Medulla oblongata (tissue), 1 donor: ENCODE data around the gene MRFAP1.
"Not testable (repeated sequence)": the region's sequence is repeated elsewhere in the genome, so short reads cannot be mapped to it uniquely, and the experiment has no call there.

ENCODE experiments used
- DNase-seq: peaks from one replicate; pipeline ENCODE4 v3.0.0-alpha.2; 2015; ENCODE audit errors: extremely low spot score

MRFAP1 gene

DNA sequence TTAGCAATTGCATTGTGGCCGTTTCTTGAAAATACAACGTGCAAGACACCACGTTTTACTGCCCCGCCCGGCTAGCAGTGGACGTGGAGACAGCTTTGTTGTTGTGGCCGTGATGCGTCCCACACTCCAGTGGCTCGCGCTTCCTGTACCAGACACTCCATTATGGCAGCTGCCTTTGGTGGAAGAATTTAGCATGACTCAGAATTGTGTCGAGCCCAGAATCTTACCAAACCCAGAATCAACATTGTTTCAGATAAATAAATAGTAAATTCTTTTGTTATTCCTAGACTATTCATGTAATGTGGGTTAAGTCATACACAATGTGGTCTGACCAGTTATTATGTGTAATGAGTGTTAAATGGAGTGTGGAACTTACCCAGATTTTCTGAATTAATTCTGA, 27.9 kb downstream of the MRFAP1 start:
- no peak for DNase-seq

DNA sequence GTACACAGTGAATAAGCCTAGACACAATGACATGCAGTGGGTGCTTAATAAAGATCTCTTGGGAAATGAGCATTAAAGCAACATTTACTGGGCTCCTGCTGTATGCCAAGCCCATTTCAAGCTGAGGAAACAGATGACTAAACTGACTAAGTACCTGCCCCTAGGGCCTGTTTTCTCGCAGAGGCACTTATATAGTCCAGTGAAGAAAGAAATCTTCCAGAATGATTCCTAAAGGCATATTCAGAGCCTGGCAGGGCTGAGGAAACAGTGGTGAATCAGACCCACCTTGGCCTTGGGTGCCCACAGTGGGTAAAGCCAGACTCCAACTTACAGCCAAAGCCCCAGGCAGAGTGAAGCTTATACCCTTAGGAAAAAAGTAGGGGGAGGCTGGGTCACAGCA, 31.2 kb downstream of the MRFAP1 start:
- DNase-seq = no peak

DNA sequence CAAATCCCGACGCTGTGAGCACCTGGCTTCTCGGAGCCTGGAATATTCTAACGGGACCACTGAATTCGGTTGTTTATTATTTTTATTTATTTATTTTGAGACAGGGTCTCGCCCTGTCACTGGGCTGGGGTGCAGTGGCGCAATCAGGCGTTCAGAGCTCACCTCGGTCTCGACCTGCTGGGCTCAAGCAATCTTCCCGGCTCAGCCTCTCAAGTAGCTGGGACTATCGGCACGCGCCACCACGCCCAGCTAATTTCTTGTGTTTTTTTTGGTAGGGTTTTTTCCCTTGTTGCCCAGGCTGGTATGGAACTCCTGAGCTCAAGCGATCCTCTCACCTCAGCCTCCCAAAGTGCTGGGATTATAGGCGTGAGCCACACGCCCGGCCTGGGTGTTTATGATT, 31.6 kb downstream of the MRFAP1 start:
- DNase-seq = no peak

DNA sequence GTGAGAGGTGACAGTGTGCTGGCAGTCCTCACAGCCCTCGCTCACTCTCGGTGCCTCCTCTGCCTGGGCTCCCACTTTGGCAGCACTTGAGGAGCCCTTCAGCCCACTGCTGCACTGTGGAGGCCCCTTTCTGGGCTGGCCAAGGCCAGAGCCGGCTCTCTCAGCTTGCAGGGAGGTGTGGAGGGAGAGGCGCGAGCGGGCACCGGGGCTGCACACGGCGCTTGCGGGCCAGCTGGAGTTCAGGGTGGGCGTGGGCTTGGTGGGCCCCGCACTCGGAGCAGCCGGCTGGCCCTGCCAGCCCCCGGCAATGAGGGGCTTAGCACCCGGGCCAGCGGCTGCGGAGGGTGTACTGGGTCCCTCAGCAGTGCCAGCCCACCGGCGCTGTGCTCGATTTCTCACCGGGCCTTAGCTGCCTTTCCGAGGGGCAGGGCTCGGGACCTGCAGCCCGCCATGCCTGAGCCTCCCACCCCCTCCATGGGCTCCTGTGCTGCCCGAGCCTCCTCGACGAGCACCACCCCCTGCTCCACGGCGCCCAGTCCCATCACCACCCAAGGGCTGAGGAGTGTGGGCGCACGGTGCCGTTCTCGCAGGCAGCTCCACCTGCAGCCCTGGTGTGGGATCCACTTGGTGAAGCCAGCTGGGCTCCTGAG, 32.2 kb downstream of the MRFAP1 start:
- not testable (repeated sequence) for DNase-seq

DNA sequence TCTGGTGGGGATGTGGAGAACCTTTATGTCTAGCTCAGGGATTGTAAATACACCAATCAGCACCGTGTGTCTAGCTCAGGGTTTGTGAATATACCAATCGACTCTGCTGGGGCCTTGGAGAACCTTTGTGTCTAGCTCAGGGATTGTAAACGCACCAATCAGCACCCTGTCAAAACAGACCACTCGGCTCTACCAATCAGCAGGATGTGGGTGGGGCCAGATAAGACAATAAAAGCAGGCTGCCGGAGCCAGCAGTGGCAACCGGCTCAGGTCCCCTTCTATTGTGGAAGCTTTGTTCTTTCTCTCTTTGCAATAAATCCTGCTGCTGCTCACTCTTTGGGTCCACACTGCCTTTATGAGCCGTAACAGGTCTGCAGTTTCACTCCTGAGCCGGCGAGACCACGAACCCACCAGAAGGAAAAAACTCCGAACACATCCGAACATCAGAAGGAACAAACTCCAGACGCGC, 32.7 kb downstream of the MRFAP1 start:
- not testable (repeated sequence) for DNase-seq

DNA sequence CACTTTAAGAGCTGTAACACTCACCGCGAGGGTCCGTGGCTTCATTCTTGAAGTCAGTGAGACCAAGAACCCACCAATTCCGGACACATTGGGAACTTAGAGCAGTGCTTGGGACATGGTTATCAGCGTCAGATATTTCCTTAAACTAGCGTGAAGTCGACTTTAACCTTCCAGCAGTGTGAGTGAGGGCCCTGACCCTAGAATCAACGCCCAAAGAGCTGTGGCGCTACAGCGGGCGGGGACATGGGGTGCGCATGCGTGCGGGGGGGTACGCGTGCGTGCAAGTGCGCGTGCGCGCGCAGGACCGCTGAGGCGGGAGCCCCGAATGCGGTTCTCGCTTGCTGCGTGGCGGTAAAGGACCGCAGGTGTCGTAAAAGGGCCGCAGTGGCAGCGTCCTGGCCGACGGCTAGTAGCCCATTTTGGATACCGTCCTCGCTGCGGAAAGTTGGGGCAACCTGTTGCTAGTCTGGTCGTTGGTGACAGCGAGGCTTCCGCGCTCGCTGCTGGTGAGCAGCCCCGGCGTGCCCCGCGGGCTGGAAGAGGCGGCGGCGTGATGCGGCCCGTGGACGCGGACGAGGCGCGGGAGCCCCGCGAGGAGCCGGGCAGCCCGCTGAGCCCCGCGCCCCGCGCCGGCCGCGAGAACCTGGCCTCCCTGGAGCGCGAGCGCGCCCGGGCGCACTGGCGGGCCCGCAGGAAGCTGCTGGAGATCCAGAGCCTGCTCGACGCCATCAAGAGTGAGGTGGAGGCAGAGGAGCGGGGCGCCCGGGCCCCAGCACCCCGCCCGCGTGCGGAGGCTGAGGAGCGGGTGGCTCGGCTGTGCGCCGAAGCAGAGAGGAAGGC, 33.4 kb downstream of the MRFAP1 start:
- peak; percentile 96 for DNase-seq

DNA sequence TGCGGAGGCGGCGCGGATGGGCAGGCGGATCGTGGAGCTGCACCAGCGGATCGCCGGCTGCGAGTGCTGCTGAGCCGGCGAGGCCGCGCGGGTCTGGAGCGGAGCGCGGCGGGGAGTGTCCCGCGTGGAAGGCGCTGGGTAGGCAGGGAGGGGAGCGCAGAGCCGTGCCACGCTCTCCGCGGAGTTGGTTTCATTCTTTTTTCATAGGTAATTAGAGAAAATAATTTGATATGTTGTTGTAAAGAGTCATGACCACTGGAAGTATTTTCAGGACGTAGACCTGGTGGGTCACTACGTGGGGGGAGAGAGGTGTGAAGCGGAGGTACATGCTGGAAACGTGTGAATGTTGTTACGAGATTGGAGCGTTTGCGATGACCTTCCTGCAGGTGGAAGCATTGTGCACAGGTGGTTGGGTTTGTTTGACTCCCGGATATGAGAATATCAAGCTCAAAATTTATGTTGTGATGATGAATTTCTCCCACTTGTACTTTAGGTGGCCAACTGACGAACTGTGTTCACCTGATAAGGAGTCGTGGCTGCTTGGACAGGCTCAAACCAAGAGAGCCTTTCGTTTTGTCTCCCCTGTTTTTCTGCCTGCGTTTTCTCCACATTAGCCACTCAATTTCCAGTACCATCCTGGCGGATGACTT, 34.1 kb downstream of the MRFAP1 start:
- DNase-seq = peak; percentile 19

DNA sequence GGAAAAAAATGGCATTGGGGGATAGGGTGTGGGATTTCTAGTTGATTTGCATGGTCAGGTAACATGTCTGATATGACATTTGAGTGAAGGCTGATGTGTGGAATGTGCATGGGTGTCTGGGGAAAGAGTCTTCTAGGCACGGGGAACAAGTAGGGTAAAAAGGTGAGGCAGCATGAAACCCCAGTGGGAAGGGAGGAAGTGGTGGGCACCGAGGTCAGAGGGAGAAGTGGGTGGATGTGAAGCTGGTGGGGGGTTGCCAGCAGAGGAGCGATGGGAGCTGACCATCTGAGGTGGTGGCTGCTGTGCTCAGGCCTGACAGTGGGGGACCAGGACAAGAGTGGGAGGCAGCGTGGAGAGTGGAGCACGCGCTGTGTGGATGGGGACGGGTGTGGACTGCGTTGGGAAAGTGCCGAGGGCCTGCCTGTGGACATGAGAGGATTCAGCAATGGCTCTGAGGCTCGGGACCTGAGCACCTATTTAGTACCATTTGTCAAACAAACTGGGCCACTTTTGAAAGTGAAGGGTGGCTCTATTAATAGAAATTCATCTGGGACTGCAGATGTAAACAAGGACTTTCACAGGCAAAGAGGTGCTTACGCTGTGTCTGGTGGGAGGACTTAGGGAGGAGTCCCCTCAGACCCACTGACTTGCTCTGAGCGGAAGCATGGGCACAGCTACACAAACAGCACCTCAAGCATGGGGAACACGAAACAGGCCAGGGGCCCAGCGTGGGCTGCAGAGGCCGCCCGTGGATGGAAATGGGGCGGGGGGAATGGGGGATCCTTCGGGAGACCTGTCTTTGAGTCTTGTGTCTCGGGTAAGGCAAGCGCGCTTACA, 36.5 kb downstream of the MRFAP1 start:
- DNase-seq = no peak

DNA sequence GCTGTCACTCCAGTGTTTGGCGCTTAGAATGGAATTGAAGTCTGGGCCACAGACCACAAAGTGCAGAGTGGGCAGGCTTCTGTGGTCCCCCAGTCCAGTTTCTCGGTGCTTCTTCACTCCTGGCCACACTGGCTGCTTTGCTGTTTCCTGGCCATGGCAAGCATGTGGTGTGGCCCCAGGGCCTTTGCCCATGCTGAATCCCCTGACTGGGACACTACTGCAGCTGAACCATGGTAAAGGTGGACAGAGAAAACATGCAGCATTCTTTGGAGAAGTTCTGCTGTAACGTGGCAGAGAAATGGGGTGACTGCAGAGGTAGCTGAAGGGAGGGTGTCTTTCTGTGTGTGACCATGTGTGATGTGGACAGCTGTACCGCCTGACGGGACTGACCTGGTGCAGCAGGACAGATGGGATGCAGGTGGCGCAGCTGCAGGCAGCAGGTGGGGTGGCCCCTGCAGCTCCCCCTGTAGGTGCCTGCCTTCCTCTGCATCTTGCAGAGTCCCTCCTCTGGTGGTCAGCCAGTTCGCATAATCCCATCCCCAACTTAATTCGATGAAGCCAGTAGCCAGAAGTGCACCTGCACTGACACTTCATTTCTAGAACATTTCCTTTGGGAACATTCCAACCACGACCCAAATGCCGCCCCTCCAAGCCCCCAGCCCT, 40.0 kb downstream of the MRFAP1 start:
- no peak for DNase-seq

DNA sequence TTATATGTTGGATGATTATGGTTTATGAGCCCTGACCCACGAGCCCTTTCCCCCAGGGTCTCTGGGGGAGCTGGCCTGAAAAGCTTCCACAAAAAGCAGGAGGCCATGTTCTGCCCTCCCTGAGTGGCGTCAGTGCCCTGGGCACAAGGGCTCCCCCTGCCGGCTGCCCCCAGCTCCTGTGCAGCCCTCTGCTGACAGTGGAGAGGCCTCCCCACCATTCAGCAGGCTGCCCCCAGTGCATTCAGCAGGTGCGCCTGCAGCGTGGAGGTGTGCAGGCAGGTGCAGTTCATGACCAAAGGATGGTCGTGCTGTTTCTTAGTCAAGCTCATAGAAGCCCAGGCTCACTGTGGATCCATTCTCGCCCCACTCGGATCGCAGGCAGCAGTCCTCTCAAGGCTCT, 40.7 kb downstream of the MRFAP1 start:
- DNase-seq = no peak

DNA sequence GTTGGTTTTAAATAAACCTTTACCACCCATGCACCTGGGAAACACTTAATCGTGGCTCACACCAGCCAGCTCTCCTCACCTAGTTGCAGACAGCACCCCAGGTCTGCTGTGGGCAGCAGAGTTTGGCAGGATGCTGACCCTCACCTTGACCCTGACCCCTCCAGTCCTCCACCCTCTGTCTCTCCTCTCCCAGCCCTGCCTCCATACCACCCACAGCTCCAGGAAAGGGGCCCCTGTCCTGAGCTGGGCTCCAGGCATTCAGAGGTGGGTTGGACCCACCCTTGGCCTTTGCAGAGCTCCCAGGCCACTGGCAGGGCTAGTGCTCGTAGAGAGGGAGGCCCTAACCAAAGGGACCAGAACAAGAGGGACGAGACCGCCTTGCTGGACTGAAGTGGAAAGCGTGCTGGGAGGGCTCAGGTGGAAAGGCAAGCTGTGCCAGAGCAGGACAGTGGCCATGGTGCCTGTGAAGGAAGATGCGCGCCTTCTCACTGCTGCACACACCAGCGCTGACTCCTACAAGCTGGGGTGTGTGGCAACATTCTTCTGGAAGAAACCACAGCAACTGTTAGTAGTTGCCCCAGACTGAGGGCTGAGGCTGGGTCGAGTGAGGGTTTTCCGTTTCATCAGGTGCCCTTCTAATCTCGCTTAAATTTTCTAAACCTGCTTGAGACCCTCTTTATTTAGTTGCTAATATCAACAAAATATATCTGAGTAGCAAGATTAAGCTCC, 42.5 kb downstream of the MRFAP1 start:
- no peak for DNase-seq

DNA sequence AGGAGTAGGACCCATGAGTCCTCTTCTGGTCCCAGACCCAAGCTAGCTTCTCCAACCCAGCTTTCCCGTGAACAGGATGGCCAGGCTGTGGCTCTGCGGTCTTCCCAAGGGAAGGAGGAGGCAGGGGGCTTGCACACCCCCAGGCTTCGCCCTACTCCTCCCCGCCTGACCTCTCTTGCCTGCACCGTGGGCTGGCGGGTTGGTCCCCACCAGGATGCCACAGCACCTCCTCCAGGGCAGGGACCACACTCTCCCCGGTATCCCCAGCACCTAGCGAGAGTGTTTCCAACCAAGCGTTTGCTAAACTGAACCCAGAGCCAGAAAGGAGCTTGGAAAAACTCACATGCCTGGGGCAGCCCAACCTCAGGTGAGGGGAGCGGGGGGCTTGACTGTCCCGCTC, 44.2 kb downstream of the MRFAP1 start:
- DNase-seq = no peak

DNA sequence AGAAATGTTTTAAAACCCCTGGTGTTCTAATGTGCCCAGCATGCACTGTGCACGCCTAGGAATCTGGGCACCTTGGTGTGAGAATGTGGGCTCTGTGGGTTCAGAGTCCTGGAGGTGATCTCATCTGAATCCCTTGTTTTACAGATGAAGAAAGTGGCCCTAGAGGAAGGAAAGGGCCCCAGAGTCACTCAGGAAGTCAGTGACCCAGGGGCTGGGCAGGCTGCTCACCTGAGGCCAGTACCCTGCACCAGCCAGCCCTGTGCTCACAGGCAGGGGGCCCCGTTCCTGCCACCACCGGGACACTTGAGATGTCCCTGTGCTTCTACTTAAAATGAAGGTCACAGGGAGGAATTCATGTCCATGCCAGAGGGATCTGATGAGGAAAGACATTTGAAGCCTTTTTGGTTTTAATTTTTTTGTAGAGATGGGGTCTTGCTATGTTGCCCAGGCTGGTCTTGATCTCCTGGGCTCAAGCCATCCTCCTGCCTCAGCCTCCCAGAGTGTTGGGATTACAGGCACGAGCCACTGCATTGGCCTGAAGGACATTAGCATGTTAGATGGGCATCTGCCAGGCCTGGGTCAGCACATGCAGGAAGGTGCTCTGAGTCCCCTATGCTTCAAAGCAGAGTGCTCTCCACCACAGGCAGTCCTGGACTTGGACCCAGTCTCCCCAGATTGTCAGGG, 45.8 kb downstream of the MRFAP1 start:
- no peak for DNase-seq

DNA sequence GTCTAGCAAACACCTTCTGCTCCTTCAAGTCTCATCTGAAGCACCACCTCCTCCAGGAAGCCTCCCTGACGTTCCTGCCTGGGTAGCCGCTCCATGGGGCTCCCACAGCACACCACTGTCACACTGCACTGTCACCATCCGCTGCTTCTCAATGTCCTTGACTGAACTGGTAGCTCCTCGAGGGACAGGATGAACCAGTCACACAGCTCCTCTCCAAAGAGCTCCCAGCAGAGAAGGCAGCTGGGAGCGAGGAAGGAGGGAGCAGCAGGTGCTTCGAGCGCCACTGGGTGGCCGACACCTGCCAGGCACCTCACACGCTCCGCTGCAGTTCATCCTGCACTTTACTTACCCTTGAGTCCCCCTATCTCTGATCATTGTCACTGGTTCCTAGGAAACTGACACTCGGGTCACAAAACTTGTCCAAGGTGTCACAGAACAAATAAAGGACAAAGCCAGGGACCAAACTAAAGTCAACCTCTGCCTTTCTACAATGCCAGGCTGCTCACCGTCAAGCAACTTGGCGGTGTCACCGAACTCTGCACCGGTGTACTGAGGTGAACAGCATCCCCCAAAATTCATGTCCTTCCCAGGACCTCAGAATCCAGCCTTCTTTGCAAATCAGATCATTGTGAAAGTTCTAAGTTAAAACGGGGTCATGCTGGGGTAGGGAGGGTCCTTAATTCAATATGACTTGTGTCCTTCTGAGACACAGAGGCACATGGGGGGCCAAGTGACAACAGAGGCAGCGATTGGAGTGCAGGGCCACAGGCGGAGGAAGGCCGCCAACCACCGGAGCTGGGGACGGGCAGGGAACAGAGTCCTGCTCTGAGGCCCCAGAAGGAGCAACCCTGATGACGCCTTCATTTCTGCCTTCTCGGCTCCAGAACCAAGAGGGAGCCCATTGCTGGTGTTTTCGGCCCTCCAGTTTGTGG, 47.7 kb downstream of the MRFAP1 start:
- no peak for DNase-seq

DNA sequence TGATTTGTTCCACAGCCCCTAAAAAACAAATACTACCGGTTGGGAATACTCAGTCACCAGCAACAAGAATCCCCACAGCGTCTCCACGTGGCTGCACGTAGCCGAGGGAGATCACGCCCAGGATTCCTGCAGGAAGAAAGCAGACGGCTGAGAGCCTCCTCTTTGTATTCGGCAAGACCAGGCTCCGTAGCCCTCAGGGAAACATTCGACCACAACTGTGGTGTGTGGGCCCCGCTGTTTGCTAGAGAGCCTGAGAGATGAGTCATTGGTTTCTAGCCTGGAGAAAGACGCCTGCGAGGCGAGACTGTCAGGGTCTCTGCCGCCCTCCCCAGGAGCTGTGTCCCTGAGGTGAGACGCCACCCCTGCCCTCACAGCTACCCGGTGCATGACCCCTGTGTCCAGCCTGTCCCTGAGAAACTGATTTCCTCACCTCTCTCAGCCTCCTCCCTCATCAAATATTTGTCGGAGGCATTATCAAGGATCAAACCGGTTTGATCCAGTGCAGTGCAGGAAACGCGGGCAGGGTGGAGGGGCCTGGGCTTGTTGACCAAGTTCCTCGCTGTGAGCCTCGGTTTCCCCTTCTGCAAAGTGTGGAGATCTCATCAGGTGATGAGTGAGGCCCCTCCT, 48.5 kb downstream of the MRFAP1 start:
- no peak for DNase-seq

DNA sequence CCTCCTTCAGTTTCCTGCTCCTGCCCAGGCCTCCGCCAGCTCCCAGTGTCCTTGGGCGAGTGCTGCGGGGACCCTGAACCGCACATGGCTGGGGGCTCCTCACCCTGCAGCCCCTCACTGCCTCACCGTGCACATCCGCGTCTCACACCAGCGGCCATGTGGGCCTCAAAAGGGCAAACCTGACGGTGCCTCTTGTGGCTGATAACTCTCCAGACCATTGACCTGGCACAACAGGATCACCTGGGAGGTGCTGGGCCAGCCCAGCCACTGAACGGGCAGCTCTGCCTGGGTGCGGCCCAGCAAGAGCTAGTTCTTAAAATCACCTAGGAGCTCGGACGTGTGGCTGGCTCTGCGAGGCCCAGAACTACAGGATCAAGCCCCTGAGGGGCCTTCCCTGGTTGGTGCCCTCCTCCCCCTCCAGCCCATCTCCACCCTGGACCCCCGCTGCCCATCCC, 49.0 kb downstream of the MRFAP1 start:
- DNase-seq = no peak
